Nephron progenitor cell (in vitro differentiated cells): Measurements from ENCODE around the gene IRF2BPL.
A peak's percentile ranks its signal among the peaks of the same experiment; 100 is the strongest.

ENCODE experiments used
- DNase-seq: peaks from one replicate; pipeline ENCODE4 v3.0.0; 2021
- H3K27ac Mint-ChIP-seq: 2 replicates; pipeline ENCODE4 v1.8.0; 2021; ENCODE audit warnings: mild to moderate bottlenecking, moderate library complexity, mixed read lengths
- H3K27me3 Mint-ChIP-seq: 2 replicates; pipeline ENCODE4 v1.8.0; 2021; ENCODE audit warnings: mild to moderate bottlenecking, low read depth, mixed read lengths; ENCODE audit not compliant: poor library complexity
- H3K36me3 Mint-ChIP-seq: 2 replicates; pipeline ENCODE4 v1.8.0; 2021; ENCODE audit warnings: low read depth, mixed read lengths
- H3K4me1 Mint-ChIP-seq: 2 replicates; pipeline ENCODE4 v1.8.0; 2021; ENCODE audit warnings: mixed read lengths
- H3K4me3 Mint-ChIP-seq: 2 replicates; pipeline ENCODE4 v1.8.0; 2021; ENCODE audit warnings: mild to moderate bottlenecking, moderate library complexity, mixed read lengths
- H3K9me3 Mint-ChIP-seq: 2 replicates; pipeline ENCODE4 v1.8.0; 2021; ENCODE audit warnings: mild to moderate bottlenecking, moderate library complexity, mixed read lengths
- CTCF ChIP-seq: fragments of 200-600 bp; sonication (generic); IDR thresholded peaks from 2 replicates; pipeline ENCODE4 v1.5.0; 2021; ENCODE audit warnings: antibody characterized with exemption

Gene IRF2BPL

GRCh38 chr14:77043984-77044485 is 15.5 kb upstream of the IRF2BPL start:
- H3K4me1 Mint-ChIP-seq = peaks cover 79% of the 10 kb centered on the region
- no peaks in the 10 kb centered on the region for H3K9me3 Mint-ChIP-seq
- peaks cover 8% of the 10 kb centered on the region for H3K27me3 Mint-ChIP-seq
- TF ChIP-seq CTCF = no peak
- H3K4me3 Mint-ChIP-seq = no peak overlapping the region
- no peak for DNase-seq
- no peaks in the 10 kb centered on the region for H3K36me3 Mint-ChIP-seq
- peak overlapping the region; percentile 35 for H3K27ac Mint-ChIP-seq

GRCh38 chr14:77043177-77043983 is 14.9 kb upstream of the IRF2BPL start:
- H3K9me3 Mint-ChIP-seq = no peaks in the 10 kb centered on the region
- no peak for DNase-seq
- peaks cover 8% of the 10 kb centered on the region for H3K27me3 Mint-ChIP-seq
- no peaks in the 10 kb centered on the region for H3K36me3 Mint-ChIP-seq
- peaks cover 85% of the 10 kb centered on the region for H3K4me1 Mint-ChIP-seq
- no peak overlapping the region for H3K27ac Mint-ChIP-seq
- no peak for TF ChIP-seq CTCF
- peak overlapping the region; percentile 52 for H3K4me3 Mint-ChIP-seq

- peak overlapping the region; percentile 51 for H3K27ac Mint-ChIP-seq
- H3K4me1 Mint-ChIP-seq = peaks cover 95% of the 10 kb centered on the region
- peaks cover 5% of the 10 kb centered on the region for H3K27me3 Mint-ChIP-seq
- no peak for TF ChIP-seq CTCF
- no peaks in the 10 kb centered on the region for H3K36me3 Mint-ChIP-seq
- no peaks in the 10 kb centered on the region for H3K9me3 Mint-ChIP-seq
- no peak for DNase-seq
- peak overlapping the region; percentile 1 for H3K4me3 Mint-ChIP-seq
These were observed 13.5 kb upstream of the IRF2BPL start for GRCh38 chr14:77041881-77042545.

- Mint-ChIP-seq H3K4me1 (peaks cover 97% of the 10 kb centered on the region), H3K4me3 (peak overlapping the region; percentile 72), H3K36me3 (no peaks in the 10 kb centered on the region), H3K27me3 (peaks cover 5% of the 10 kb centered on the region), H3K27ac (peak overlapping the region; percentile 91), H3K9me3 (no peaks in the 10 kb centered on the region)
- no peak for TF ChIP-seq CTCF
- DNase-seq = no peak
These were observed 12.5 kb upstream of the IRF2BPL start for GRCh38 chr14:77040741-77041653.

GRCh38 chr14:77040059-77040740 is 11.7 kb upstream of the IRF2BPL start:
- Mint-ChIP-seq H3K4me3 (peak overlapping the region; percentile 72), H3K36me3 (no peaks in the 10 kb centered on the region), H3K27ac (peak overlapping the region; percentile 91), H3K27me3 (peaks cover 5% of the 10 kb centered on the region), H3K4me1 (peaks cover 98% of the 10 kb centered on the region), H3K9me3 (no peaks in the 10 kb centered on the region)
- TF ChIP-seq CTCF = no peak
- peak; percentile 72 for DNase-seq
